T-cell (primary cell): ENCODE data around the gene PDGFC. TPM values are rescaled to one million over a fixed set of nuclear protein-coding genes. Genes with fewer than 3 reads are reported as not detected.

Source experiments
- total RNA-seq, 35 experiments: library from RNA in 6 of 35; stranded (reverse) in 6 of 35; fragments of 120-200 nt in 1 of 35; gene quantifications; one replicate each; pipeline versions ENCODE4 v1.2.1 to v1.2.4 and lab custom pipeline; 2013 to 2026

Gene PDGFC
- total RNA-seq, 5 donors from 2014 or later (not counting 1 experiment from before 2014, with no cell fraction given) = 0.12 to 1.5 (median 0.47) TPM

Other genes with a start within 250 kb of the PDGFC start
- not detected for gene GLRB, start 104.4 kb upstream of the PDGFC start, total RNA-seq
- gene GRIA2, start 248.9 kb upstream of the PDGFC start, total RNA-seq = not detected